Lung (tissue), 12 donors: Measurements from ENCODE around the gene SIGLEC14. TPM values are rescaled to one million over a fixed set of nuclear protein-coding genes. Genes with fewer than 3 reads are reported as not detected.

Experiments used
- ATAC-seq: fragments of 200-7000 bp; cut with Tn5 transposase; one replicate; pipeline ENCODE4 v1.9.1; 2020; ENCODE audit warnings: moderate number of reproducible peaks; ENCODE audit not compliant: insufficient read depth, low FRiP score
- DNase-seq, 3 donors: peaks; one replicate each; pipeline ENCODE4 v3.0.0-alpha.2; 2013 to 2017
- H3K27ac ChIP-seq, 2 donors: one replicate each; pipeline ENCODE4 v1.5.1; 2013; ENCODE audit warnings: mild to moderate bottlenecking in 2 of 2, moderate library complexity in 2 of 2, control low read depth in 1 of 2, inconsistent platforms in 1 of 2, low read depth in 1 of 2, low read length in 1 of 2
- H3K27me3 ChIP-seq, 3 donors: one replicate each; pipeline ENCODE4 v1.5.1; 2013; ENCODE audit warnings: low read length in 2 of 3; ENCODE audit not compliant: control insufficient read depth in 3 of 3, insufficient read depth in 3 of 3
- H3K36me3 ChIP-seq, 4 donors: one replicate each; pipeline ENCODE4 v1.5.1; 2013; ENCODE audit warnings: low read length in 4 of 4, mild to moderate bottlenecking in 1 of 4, moderate library complexity in 1 of 4; ENCODE audit not compliant: control insufficient read depth in 4 of 4, insufficient read depth in 4 of 4
- H3K4me1 ChIP-seq, 5 donors: one replicate each; pipeline ENCODE4 v1.5.1; 2013; ENCODE audit warnings: low read length in 5 of 5, mild to moderate bottlenecking in 2 of 5, moderate library complexity in 1 of 5; ENCODE audit not compliant: control insufficient read depth in 5 of 5, insufficient read depth in 5 of 5
- H3K4me3 ChIP-seq: one replicate; pipeline ENCODE4 v1.5.1; 2013; ENCODE audit warnings: mild to moderate bottlenecking, control low read depth, moderate library complexity
- H3K9ac ChIP-seq, 2 donors: one replicate each; pipeline ENCODE4 v1.5.1; 2013; ENCODE audit warnings: low read length in 2 of 2, control low read depth in 1 of 2; ENCODE audit not compliant: insufficient read depth in 1 of 2
- H3K9me3 ChIP-seq, 4 donors: one replicate each; pipeline ENCODE4 v1.5.1; 2013; ENCODE audit warnings: low read length in 3 of 4, mild to moderate bottlenecking in 1 of 4, moderate library complexity in 1 of 4; ENCODE audit not compliant: control insufficient read depth in 4 of 4, insufficient read depth in 3 of 4
- CTCF ChIP-seq: IDR thresholded peaks from 2 replicates; pipeline ENCODE4 v1.5.1; 2012; ENCODE audit warnings: mild to moderate bottlenecking; ENCODE audit errors: control extremely low read depth, extremely low read depth
- WGBS, 2 donors: extraction: QIAGEN DNeasy Blood & Tissue Kit; methylation state at CpG; one replicate each; pipeline ENCODE4 v1.1.7; 2013; 5-methylcytosine and 5-hydroxymethylcytosine counted together
- polyA plus RNA-seq, 2 donors: library from polyadenylated mRNA; stranded (reverse); fragments of 200-250 nt; gene quantifications; one replicate each; pipeline ENCODE4 v1.2.1, GENCODE V29; 2013
- total RNA-seq, 2 donors: library from RNA; depleted of rRNA in 1 of 2; stranded (reverse); fragments of >200 nt in 1 of 2; gene quantifications; one replicate each; pipeline ENCODE4 v1.2.1, GENCODE V29; 2014 to 2021
- donor health status: control.
- donor health status: control.
- donor health status: Bipolar disorder and iron deficiency.
- donor health status: healthy.
- donor health status: DM: yes; HTN: yes; CAD: no.

SIGLEC14 gene
- total and polyA plus RNA-seq, 4 donors: 2.7 to 101 (median 24.6) TPM

DNA sequence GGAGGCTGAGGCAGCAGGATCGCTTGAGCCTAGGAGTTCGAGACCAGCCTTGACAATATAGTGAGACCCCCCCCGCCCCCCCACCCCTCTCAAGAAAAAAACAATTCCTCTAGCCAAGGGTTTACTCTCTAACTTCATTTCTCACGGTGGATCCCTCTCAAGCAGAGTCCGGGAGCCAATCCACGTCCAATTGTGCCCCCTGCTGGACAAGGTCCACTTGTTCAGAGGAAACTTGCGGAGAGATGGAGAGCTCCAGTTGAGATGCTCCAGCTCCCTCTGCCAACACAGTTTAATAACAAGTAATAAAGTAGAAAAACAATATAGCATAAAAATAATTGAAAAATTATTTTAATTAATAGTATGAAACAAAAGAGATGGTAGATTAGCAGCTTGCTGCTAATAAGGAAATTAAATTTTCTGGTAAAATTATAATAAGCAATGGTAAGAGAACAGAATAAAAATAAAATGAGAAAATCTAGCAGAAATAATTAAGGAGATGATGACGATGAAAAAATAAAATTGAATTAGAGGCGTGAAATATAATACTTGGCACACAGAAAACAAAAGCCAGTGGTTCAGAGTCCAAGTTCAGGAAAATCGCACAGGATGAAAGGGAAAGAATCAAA, 14.5 kb upstream of the SIGLEC14 start:
- 12 to 15% methylated on average over 9 to 10 of the region's 10 CpGs for WGBS, 2 donors

DNA sequence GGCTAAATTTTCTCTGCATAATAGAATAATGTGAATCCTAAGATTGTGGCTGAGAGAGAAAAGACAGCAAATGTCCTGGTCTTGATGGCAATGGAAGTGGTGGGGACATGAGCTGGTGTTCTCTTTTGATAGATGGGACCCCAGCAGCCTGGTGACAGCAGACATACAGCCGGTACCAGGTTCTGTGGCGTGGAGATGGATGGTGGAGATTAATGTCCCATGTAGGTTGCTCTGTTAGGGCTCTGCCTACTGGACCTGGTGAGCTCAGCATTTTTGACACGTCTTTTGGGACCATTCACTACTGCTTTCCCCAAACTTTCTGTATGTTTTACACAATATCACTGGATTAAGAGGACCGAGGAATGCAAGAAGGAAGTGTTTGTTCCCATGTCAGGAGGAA, 8.2 kb upstream of the SIGLEC14 start:
- WGBS, 2 donors: 58 to 65% methylated on average over 4 of the region's 4 CpGs
- Histone ChIP-seq H3K9ac (no peak overlapping the region), H3K27me3 (no peaks in the 10 kb centered on the region), H3K4me1 (peaks cover 0 to 1% (median 0%) of the 10 kb centered on the region in 5 donors), H3K27ac (no peak overlapping the region), H3K4me3 (no peak overlapping the region), H3K9me3 (no peaks in the 10 kb centered on the region), H3K36me3 (no peaks in the 10 kb centered on the region)
- ATAC-seq: no peak
- TF ChIP-seq CTCF: no peak
- DNase-seq: no peak

More for the DNA sequence above, 14.5 kb upstream of the SIGLEC14 start:
- H3K4me3 ChIP-seq: no peak overlapping the region
- ATAC-seq: no peak
- peaks cover 0 to 10% (median 5%) of the 10 kb centered on the region in 3 donors for H3K27me3 ChIP-seq
- no peaks in the 10 kb centered on the region for H3K4me1 ChIP-seq
- H3K9ac ChIP-seq: no peak overlapping the region
- H3K27ac ChIP-seq: no peak overlapping the region
- peak; percentile 44 for TF ChIP-seq CTCF
- H3K36me3 ChIP-seq: no peaks in the 10 kb centered on the region
- no peaks in the 10 kb centered on the region for H3K9me3 ChIP-seq
- peak; percentile 78 to 87 (median 86) for DNase-seq

DNA sequence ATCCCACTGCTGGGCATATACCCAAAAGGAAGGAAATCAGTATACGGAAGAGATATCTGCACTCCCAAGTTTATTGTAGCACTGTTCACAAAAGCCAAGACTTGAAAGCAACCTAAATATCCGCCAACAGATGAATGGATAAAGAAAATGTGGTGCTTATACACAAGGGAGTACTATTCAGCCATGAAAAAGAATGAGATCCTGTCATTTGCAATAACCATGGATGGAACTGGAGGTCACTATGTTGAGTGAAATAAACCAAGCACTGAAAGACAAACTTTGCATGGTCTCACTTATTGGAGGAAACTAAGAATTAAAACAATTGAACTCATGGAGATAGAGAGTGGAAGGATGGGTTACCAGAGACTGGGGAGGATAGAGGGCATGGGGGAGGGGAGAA, 6.5 kb upstream of the SIGLEC14 start:
- ATAC-seq (no peak), DNase-seq (no peak)
- no peaks in the 10 kb centered on the region for H3K9me3 ChIP-seq
- H3K9ac ChIP-seq: no peak overlapping the region
- H3K4me3 ChIP-seq: no peak overlapping the region
- 58 to 70% methylated on average over 2 of the region's 2 CpGs for WGBS, 2 donors
- no peak for TF ChIP-seq CTCF
- peaks cover 0 to 1% (median 0%) of the 10 kb centered on the region in 5 donors for H3K4me1 ChIP-seq
- H3K36me3 ChIP-seq: no peaks in the 10 kb centered on the region
- H3K27me3 ChIP-seq: no peaks in the 10 kb centered on the region
- H3K27ac ChIP-seq: no peak overlapping the region

- Histone ChIP-seq H3K9ac (no peak overlapping the region), H3K9me3 (no peaks in the 10 kb centered on the region), H3K27ac (peak overlapping the region in 1 of 2 donors; percentile 40), H3K36me3 (no peaks in the 10 kb centered on the region), H3K4me1 (peaks cover 0 to 1% (median 0%) of the 10 kb centered on the region in 5 donors), H3K27me3 (no peaks in the 10 kb centered on the region), H3K4me3 (no peak overlapping the region)
- 37 to 49% methylated on average over 4 of the region's 4 CpGs for WGBS, 2 donors
- TF ChIP-seq CTCF: no peak
- ATAC-seq (no peak), DNase-seq (no peak)
Observed at GRCh38 chr19:51652266-51652665, 5.6 kb upstream of the SIGLEC14 start.
